Natural killer cell (primary cell): Measurements from ENCODE around the gene WAPL. TPM values are rescaled to one million over a fixed set of nuclear protein-coding genes. Genes with fewer than 3 reads are reported as not detected.

Experiments
- ATAC-seq, 3 donors: fragments of 150-1000 bp in 2 of 3; fragments of 200-7000 bp in 1 of 3; cut with Tn5 transposase; 1 replicate in 1 of 3; 2 replicates in 2 of 3; pipeline ENCODE4 v1.10.0; 2021; ENCODE audit warnings: mild to moderate bottlenecking in 2 of 3, moderate library complexity in 2 of 3
- DNase-seq, 2 donors: peaks; one replicate each; pipeline versions ENCODE4 v3.0.0 to v3.0.0-alpha.2; 2013 to 2021; ENCODE audit warnings: mixed read lengths in 1 of 2
- H3K27ac ChIP-seq: one replicate; pipeline ENCODE4 v1.5.1; 2013; ENCODE audit warnings: mild to moderate bottlenecking, low read length
- H3K27me3 ChIP-seq: one replicate; pipeline ENCODE4 v1.6.1; 2013; ENCODE audit warnings: low read length; ENCODE audit not compliant: control insufficient read depth, insufficient read depth
- H3K36me3 ChIP-seq: one replicate; pipeline ENCODE4 v1.6.1; 2013; ENCODE audit warnings: low read length; ENCODE audit not compliant: control insufficient read depth, insufficient read depth
- H3K4me1 ChIP-seq: one replicate; pipeline ENCODE4 v1.6.1; 2013; ENCODE audit warnings: low read length; ENCODE audit not compliant: control insufficient read depth, insufficient read depth
- H3K4me3 ChIP-seq: one replicate; pipeline ENCODE4 v1.5.1; 2013; ENCODE audit warnings: low read length
- H3K9me3 ChIP-seq: one replicate; pipeline ENCODE4 v1.6.1; 2013; ENCODE audit warnings: low read length; ENCODE audit not compliant: control insufficient read depth, insufficient read depth
- H3K27ac Mint-ChIP-seq, 2 donors: one replicate each; pipeline ENCODE4 v1.8.0; 2022; ENCODE audit warnings: mild to moderate bottlenecking in 2 of 2, mixed read lengths in 2 of 2, moderate library complexity in 1 of 2
- H3K27me3 Mint-ChIP-seq, 2 donors: one replicate each; pipeline ENCODE4 v1.8.0; 2022; ENCODE audit warnings: low read depth in 2 of 2, mixed read lengths in 2 of 2
- H3K36me3 Mint-ChIP-seq: one replicate; pipeline ENCODE4 v1.8.0; 2022; ENCODE audit warnings: mixed read lengths
- H3K4me1 Mint-ChIP-seq, 2 donors: one replicate each; pipeline ENCODE4 v1.8.0; 2022; ENCODE audit warnings: mixed read lengths in 2 of 2
- H3K4me3 Mint-ChIP-seq: one replicate; pipeline ENCODE4 v1.8.0; 2022; ENCODE audit warnings: mild to moderate bottlenecking, moderate library complexity, mixed read lengths
- H3K9me3 Mint-ChIP-seq, 2 donors: one replicate each; pipeline ENCODE4 v1.8.0; 2022; ENCODE audit warnings: mixed read lengths in 2 of 2
- CTCF ChIP-seq: fragments of 200-600 bp; IDR thresholded peaks from one replicate; pipeline ENCODE4 v1.8.0; 2022; ENCODE audit warnings: antibody characterized with exemption
- WGBS: methylation state at CpG from one replicate; pipeline ENCODE4 v1.1.7; 2013; ENCODE audit warnings: missing lambda C conversion rate; ENCODE audit not compliant: insufficient coverage; 5-methylcytosine and 5-hydroxymethylcytosine counted together
- intact Hi-C: fragments of 100-400 bp; cut with micrococcal nuclease; formaldehyde crosslinking; loops from one replicate; pipeline ENCODE4 v1.14.2; 2022
- total RNA-seq, 4 donors: library from RNA; stranded (reverse); fragments of 120-200 nt in 1 of 4; gene quantifications; one replicate each; pipeline versions ENCODE4 v1.2.3 to v1.2.4, GENCODE V29; 2013 to 2022

The WAPL gene
- total RNA-seq, 3 donors from 2014 or later (not counting 1 experiment from before 2014, with no cell fraction given), result 41.1 to 51.4 (median 51.1) TPM

- Histone ChIP-seq H3K27ac (no peak overlapping the region), H3K9me3 (no peaks in the 10 kb centered on the region), H3K4me3 (no peak overlapping the region), H3K4me1 (peaks cover 4% of the 10 kb centered on the region), H3K27me3 (no peaks in the 10 kb centered on the region), H3K36me3 (peaks cover 11% of the 10 kb centered on the region)
- no peak overlapping the region for H3K4me3 Mint-ChIP-seq
- intact Hi-C loops, result no loop called here
- no peaks in the 10 kb centered on the region for H3K9me3 Mint-ChIP-seq
- no peaks in the 10 kb centered on the region for H3K36me3 Mint-ChIP-seq
- H3K4me1 Mint-ChIP-seq, result peaks cover 15 to 22% of the 10 kb centered on the region in 2 donors
- peak overlapping the region in 1 of 2 donors; percentile 4 for H3K27ac Mint-ChIP-seq
- no peak for TF ChIP-seq CTCF
- ATAC-seq (no peak), DNase-seq (no peak)
- WGBS, result 82% methylated on average over 4 of the region's 4 CpGs
- H3K27me3 Mint-ChIP-seq, result no peaks in the 10 kb centered on the region
These were observed 15.1 kb downstream of the WAPL start for GRCh38 chr10:86506499-86506898.

- Histone ChIP-seq H3K36me3 (peaks cover 11% of the 10 kb centered on the region), H3K4me1 (peaks cover 4% of the 10 kb centered on the region), H3K27me3 (no peaks in the 10 kb centered on the region), H3K9me3 (no peaks in the 10 kb centered on the region), H3K27ac (no peak overlapping the region), H3K4me3 (no peak overlapping the region)
- no peak for ATAC-seq
- Mint-ChIP-seq H3K27ac (peak overlapping the region; percentile 4 to 16), H3K4me1 (peaks cover 15 to 18% of the 10 kb centered on the region in 2 donors), H3K36me3 (no peaks in the 10 kb centered on the region), H3K27me3 (no peaks in the 10 kb centered on the region), H3K9me3 (no peaks in the 10 kb centered on the region), H3K4me3 (no peak overlapping the region)
- TF ChIP-seq CTCF, result no peak
- DNase-seq, result no peak
- 71% methylated on average over 1 of the region's 2 CpGs for WGBS
- intact Hi-C loops, result no loop called here
These were observed 15.5 kb downstream of the WAPL start for GRCh38 chr10:86506062-86506461.

- H3K36me3 Mint-ChIP-seq, result peaks cover 13% of the 10 kb centered on the region
- WGBS, result 95% methylated on average over 10 of the region's 10 CpGs
- H3K27ac ChIP-seq, result no peak overlapping the region
- no peaks in the 10 kb centered on the region for H3K9me3 Mint-ChIP-seq
- H3K27ac Mint-ChIP-seq, result no peak overlapping the region
- no peak for TF ChIP-seq CTCF
- DNase-seq, result no peak
- peaks cover 26 to 28% of the 10 kb centered on the region in 2 donors for H3K4me1 Mint-ChIP-seq
- no peak overlapping the region for H3K4me3 Mint-ChIP-seq
- H3K27me3 Mint-ChIP-seq, result no peaks in the 10 kb centered on the region
- H3K9me3 ChIP-seq, result no peaks in the 10 kb centered on the region
- no peak overlapping the region for H3K4me3 ChIP-seq
- no peak for ATAC-seq
- H3K27me3 ChIP-seq, result no peaks in the 10 kb centered on the region
- peaks cover 17% of the 10 kb centered on the region for H3K36me3 ChIP-seq
- intact Hi-C loops, result no loop called here
- peaks cover 4% of the 10 kb centered on the region for H3K4me1 ChIP-seq
These were observed 17.1 kb downstream of the WAPL start for GRCh38 chr10:86504510-86504909.

- no peak overlapping the region for H3K27ac ChIP-seq
- peaks cover 36 to 37% of the 10 kb centered on the region in 2 donors for H3K4me1 Mint-ChIP-seq
- intact Hi-C loops, result no loop called here
- no peaks in the 10 kb centered on the region for H3K9me3 Mint-ChIP-seq
- no peaks in the 10 kb centered on the region for H3K4me1 ChIP-seq
- ATAC-seq, result no peak
- no peaks in the 10 kb centered on the region for H3K9me3 ChIP-seq
- H3K36me3 ChIP-seq, result peaks cover 41% of the 10 kb centered on the region
- H3K27ac Mint-ChIP-seq, result peak overlapping the region; percentile 0 to 30
- no peaks in the 10 kb centered on the region for H3K27me3 ChIP-seq
- DNase-seq, result no peak
- no peak overlapping the region for H3K4me3 Mint-ChIP-seq
- H3K4me3 ChIP-seq, result no peak overlapping the region
- H3K27me3 Mint-ChIP-seq, result no peaks in the 10 kb centered on the region
- H3K36me3 Mint-ChIP-seq, result peaks cover 14% of the 10 kb centered on the region
- no peak for TF ChIP-seq CTCF
These were observed 20.7 kb downstream of the WAPL start for GRCh38 chr10:86500846-86501245.
